GM23338 (cell line): ENCODE data around the gene TBCD. TPM values are rescaled to one million over a fixed set of nuclear protein-coding genes. Genes with fewer than 3 reads are reported as not detected.
A peak's percentile ranks its signal among the peaks of the same experiment; 100 is the strongest.

Experiments used
- ATAC-seq: fragments of 200-7000 bp; cut with Tn5 transposase; 3 replicates; pipeline ENCODE4 v1.9.1; 2020
- DNase-seq: peaks from one replicate; pipeline ENCODE4 v3.0.0-alpha.2; 2015; ENCODE audit warnings: low spot score
- H2AFZ ChIP-seq: fragments of 200-600 bp; sonication (generic); 2 replicates; pipeline ENCODE4 v1.8.0; 2016; ENCODE audit warnings: antibody characterized with exemption, mild to moderate bottlenecking, moderate library complexity
- H3F3A ChIP-seq: fragments of 200-600 bp; sonication (generic); replicated peaks from 2 replicates; pipeline ENCODE4 v1.8.0; 2017; ENCODE audit warnings: antibody characterized with exemption, mixed run types, low read depth
- H3K27ac ChIP-seq: fragments of 200-600 bp; sonication (generic); 2 replicates; pipeline ENCODE4 v1.6.1; 2016; ENCODE audit warnings: low read depth
- H3K27me3 ChIP-seq: fragments of 200-600 bp; sonication (generic); 2 replicates; pipeline ENCODE4 v1.8.0; 2016; ENCODE audit warnings: mild to moderate bottlenecking, mixed run types, moderate library complexity; ENCODE audit not compliant: insufficient read depth
- H3K36me3 ChIP-seq: fragments of 200-600 bp; sonication (generic); 2 replicates; pipeline ENCODE4 v1.8.0; 2016; ENCODE audit warnings: mild to moderate bottlenecking; ENCODE audit not compliant: insufficient read depth
- H3K4me1 ChIP-seq: fragments of 200-600 bp; sonication (generic); 2 replicates; pipeline ENCODE4 v1.8.0; 2016; ENCODE audit warnings: mild to moderate bottlenecking, moderate library complexity; ENCODE audit not compliant: insufficient read depth
- H3K4me2 ChIP-seq: fragments of 200-600 bp; sonication (generic); 2 replicates; pipeline ENCODE4 v1.7.1; 2017; ENCODE audit warnings: mixed run types
- H3K4me3 ChIP-seq: fragments of 200-600 bp; sonication (generic); 2 replicates; pipeline ENCODE4 v1.6.1; 2016; ENCODE audit warnings: mixed run types
- H3K79me2 ChIP-seq: fragments of 200-600 bp; sonication (generic); replicated peaks from 2 replicates; pipeline ENCODE4 v1.8.0; 2017; ENCODE audit warnings: mild to moderate bottlenecking; ENCODE audit not compliant: insufficient read depth
- H3K9me2 ChIP-seq: fragments of 200-600 bp; sonication (generic); 2 replicates; pipeline ENCODE4 v1.8.0; 2017; ENCODE audit not compliant: insufficient read depth
- H4K20me1 ChIP-seq: fragments of 200-600 bp; sonication (generic); replicated peaks from 2 replicates; pipeline ENCODE4 v1.8.0; 2017; ENCODE audit warnings: mild to moderate bottlenecking; ENCODE audit not compliant: insufficient read depth
- H3K27ac Mint-ChIP-seq: 2 replicates; pipeline ENCODE4 v1.8.0; 2020; ENCODE audit warnings: inconsistent platforms, mild to moderate bottlenecking, moderate library complexity, mixed read lengths
- H3K27me3 Mint-ChIP-seq: 3 replicates; pipeline ENCODE4 v1.8.0; 2022; ENCODE audit warnings: low read depth, mild to moderate bottlenecking, moderate library complexity, mixed read lengths, inconsistent platforms; ENCODE audit not compliant: insufficient read depth, poor library complexity
- H3K36me3 Mint-ChIP-seq: 3 replicates; pipeline ENCODE4 v1.8.0; 2021; ENCODE audit warnings: low read depth, mild to moderate bottlenecking, inconsistent platforms, moderate library complexity, mixed read lengths
- H3K4me1 Mint-ChIP-seq: 3 replicates; pipeline ENCODE4 v1.8.0; 2020; ENCODE audit warnings: mild to moderate bottlenecking, inconsistent platforms, mixed read lengths
- H3K4me3 Mint-ChIP-seq: 3 replicates; pipeline ENCODE4 v1.8.0; 2021; ENCODE audit warnings: moderate library complexity, mild to moderate bottlenecking, inconsistent platforms, mixed read lengths
- H3K9me3 Mint-ChIP-seq: 3 replicates; pipeline ENCODE4 v1.8.0; 2020; ENCODE audit warnings: moderate library complexity, mild to moderate bottlenecking, inconsistent platforms, mixed read lengths
- CREB1 ChIP-seq: fragments of 250-450 bp; sonication (Bioruptor Pico); IDR thresholded peaks from 2 replicates; pipeline ENCODE4 v1.5.0; 2020; ENCODE audit warnings: low read depth, mild to moderate bottlenecking, moderate library complexity
- ETS1 ChIP-seq: IDR thresholded peaks from 2 replicates; pipeline ENCODE4 v1.6.1; 2016; ENCODE audit warnings: antibody characterized with exemption
- JUNB ChIP-seq: IDR thresholded peaks from one replicate; pipeline ENCODE4 v1.6.1; 2016; ENCODE audit warnings: antibody characterized with exemption; ENCODE audit not compliant: unreplicated experiment
- STAT1 ChIP-seq: IDR thresholded peaks from one replicate; pipeline ENCODE4 v1.6.1; 2016; ENCODE audit warnings: antibody characterized with exemption; ENCODE audit not compliant: unreplicated experiment
- ZNF114 ChIP-seq: fragments of 250-450 bp; sonication (Bioruptor Pico); IDR thresholded peaks from 2 replicates; pipeline ENCODE4 v1.5.0; 2020; ENCODE audit warnings: mild to moderate bottlenecking, moderate library complexity
- ZNF331 ChIP-seq: fragments of 250-450 bp; sonication (Bioruptor Pico); IDR thresholded peaks from 2 replicates; pipeline ENCODE4 v1.5.0; 2020; ENCODE audit warnings: low read depth, mild to moderate bottlenecking, moderate library complexity
- polyA plus RNA-seq: library from polyadenylated mRNA; unstranded; fragments of >200 nt; fragmentation: Nextera tagmentation; extraction: Ambion mirVana; gene quantifications from 2 replicates; pipeline ENCODE4 v1.2.1, GENCODE V29; 2016
- total RNA-seq: library from RNA; depleted of rRNA; stranded (reverse); fragments of >200 nt; shearing (Covaris generic); gene quantifications from 2 replicates; pipeline ENCODE4 v1.2.3, GENCODE V29; 2014

The TBCD gene
- total and polyA plus RNA-seq, 2 experiments from 2014 or later: 75.0 to 116 TPM

GRCh38 chr17:82806645-82807044, 54.8 kb downstream of the TBCD start:
- Mint-ChIP-seq H3K4me3 (no peak overlapping the region), H3K9me3 (peaks cover 13% of the 10 kb centered on the region), H3K27ac (0 out of 2 replicates have a peak overlapping the region, but pooled peaks have one; percentile 52), H3K4me1 (peaks cover 8% of the 10 kb centered on the region), H3K36me3 (peaks cover 40% of the 10 kb centered on the region), H3K27me3 (peaks cover 10% of the 10 kb centered on the region)
- H2AFZ ChIP-seq: no peak overlapping the region
- H3K4me2 ChIP-seq: no peak overlapping the region
- H3K36me3 ChIP-seq: 0 out of 2 replicates have a peak, but pooled peaks cover 4% of the 10 kb centered on the region
- H3K4me1 ChIP-seq: no peaks in the 10 kb centered on the region
- no peaks in the 10 kb centered on the region for H3K9me2 ChIP-seq
- H3K79me2 ChIP-seq: peaks cover 16% of the 10 kb centered on the region
- ATAC-seq (no peak), DNase-seq (no peak)
- no peaks in the 10 kb centered on the region; the same call in none of the 2 replicates for H4K20me1 ChIP-seq
- no peak overlapping the region for H3K27ac ChIP-seq
- no peaks in the 10 kb centered on the region for H3K27me3 ChIP-seq
- TF ChIP-seq JUNB (no peak), ZNF114 (no peak), CREB1 (CRISPR knock-in tag) (no peak), ZNF331 (CRISPR knock-in tag) (no peak), ETS1 (no peak)
- no peak overlapping the region for H3K4me3 ChIP-seq
- H3F3A ChIP-seq: no peaks in the 10 kb centered on the region

- Histone ChIP-seq H2AFZ (no peak overlapping the region), H3K36me3 (0 out of 2 replicates have a peak, but pooled peaks cover 4% of the 10 kb centered on the region), H3K27me3 (no peaks in the 10 kb centered on the region), H3K27ac (no peak overlapping the region), H3K4me1 (no peaks in the 10 kb centered on the region), H3K9me2 (no peaks in the 10 kb centered on the region), H3K79me2 (peaks cover 15% of the 10 kb centered on the region), H4K20me1 (no peaks in the 10 kb centered on the region; the same call in none of the 2 replicates), H3K4me2 (no peak overlapping the region), H3F3A (no peaks in the 10 kb centered on the region), H3K4me3 (no peak overlapping the region)
- Mint-ChIP-seq H3K36me3 (peaks cover 36% of the 10 kb centered on the region), H3K27me3 (peaks cover 9% of the 10 kb centered on the region), H3K9me3 (peaks cover 8% of the 10 kb centered on the region), H3K4me1 (peaks cover 8% of the 10 kb centered on the region; the same call in 2 of the 3 replicates), H3K4me3 (no peak overlapping the region), H3K27ac (no peak overlapping the region)
- no peak for DNase-seq
- ATAC-seq: no peak
- TF ChIP-seq JUNB (no peak), CREB1 (CRISPR knock-in tag) (no peak)
These were observed 55.2 kb downstream of the TBCD start for GRCh38 chr17:82807101-82807500.

GRCh38 chr17:82807562-82807961, 55.7 kb downstream of the TBCD start:
- TF ChIP-seq STAT1: no peak
- H3K27ac Mint-ChIP-seq: no peak overlapping the region
- H4K20me1 ChIP-seq: no peaks in the 10 kb centered on the region; the same call in none of the 2 replicates
- no peaks in the 10 kb centered on the region for H3K27me3 ChIP-seq
- H3K27ac ChIP-seq: no peak overlapping the region
- peaks cover 10% of the 10 kb centered on the region for H3K79me2 ChIP-seq
- H2AFZ ChIP-seq: no peak overlapping the region
- H3K4me1 ChIP-seq: no peaks in the 10 kb centered on the region
- ATAC-seq (no peak), DNase-seq (no peak)
- H3K4me2 ChIP-seq: no peak overlapping the region
- H3K36me3 ChIP-seq: 0 out of 2 replicates have a peak, but pooled peaks cover 4% of the 10 kb centered on the region
- H3F3A ChIP-seq: no peaks in the 10 kb centered on the region
- no peak overlapping the region for H3K4me3 ChIP-seq
- H3K36me3 Mint-ChIP-seq: peaks cover 35% of the 10 kb centered on the region
- H3K9me2 ChIP-seq: no peaks in the 10 kb centered on the region
- H3K4me1 Mint-ChIP-seq: peaks cover 8% of the 10 kb centered on the region; the same call in 2 of the 3 replicates
- peaks cover 9% of the 10 kb centered on the region for H3K27me3 Mint-ChIP-seq
- no peak overlapping the region for H3K4me3 Mint-ChIP-seq
- H3K9me3 Mint-ChIP-seq: peaks cover 5% of the 10 kb centered on the region; the same call in 1 of the 3 replicates
